CD4-positive, alpha-beta T cell (primary cell): ENCODE measurements around the gene PIK3R2. TPM values are rescaled to one million over a fixed set of nuclear protein-coding genes. Genes with fewer than 3 reads are reported as not detected.

Experiments used
- ATAC-seq: fragments of 200-7000 bp; cut with Tn5 transposase; one replicate; pipeline ENCODE4 v1.10.0; 2022; ENCODE audit warnings: mild to moderate bottlenecking; ENCODE audit not compliant: poor library complexity
- CTCF ChIA-PET: fragments of 350-600 bp; sonication (Branson Sonifier 250); formaldehyde crosslinking; loops from one replicate; lab custom pipeline; 2021; ENCODE audit warnings: antibody characterized with exemption, inconsistent platforms; lab: Charles Lee
- POLR2A ChIA-PET: fragments of 350-600 bp; sonication (Branson Sonifier 250); formaldehyde crosslinking; loops from one replicate; lab custom pipeline; 2021; ENCODE audit warnings: antibody characterized with exemption, inconsistent platforms; lab: Charles Lee
- DNase-seq, 14 experiments: peaks; one replicate each; pipeline ENCODE4 v3.0.0-alpha.2; 2013 to 2020; ENCODE audit warnings: mixed read lengths in 2 of 14
- H3K27ac ChIP-seq, 2 donors: one replicate each; pipeline versions ENCODE4 v1.5.1 to v1.7.0; 2013; ENCODE audit warnings: low read length in 2 of 2, low read depth in 1 of 2, mild to moderate bottlenecking in 1 of 2
- H3K27me3 ChIP-seq, 2 experiments: 1 replicate in 1 of 2; 2 replicates in 1 of 2; pipeline versions ENCODE4 v1.6.1 to v1.7.0; 2013; ENCODE audit warnings: low read length in 2 of 2, control low read depth in 1 of 2, mild to moderate bottlenecking in 1 of 2, moderate library complexity in 1 of 2; ENCODE audit not compliant: insufficient read depth in 2 of 2, control insufficient read depth in 1 of 2
- H3K36me3 ChIP-seq: one replicate; pipeline ENCODE4 v1.6.1; 2013; ENCODE audit warnings: low read length, control low read depth; ENCODE audit not compliant: insufficient read depth
- H3K4me1 ChIP-seq: one replicate; pipeline ENCODE4 v1.6.1; 2013; ENCODE audit warnings: low read length, control low read depth; ENCODE audit not compliant: insufficient read depth
- H3K4me3 ChIP-seq: one replicate; pipeline ENCODE4 v1.5.1; 2013; ENCODE audit warnings: mild to moderate bottlenecking, low read length, moderate library complexity
- H3K9me3 ChIP-seq, 2 experiments: 1 replicate in 1 of 2; 2 replicates in 1 of 2; pipeline versions ENCODE4 v1.6.1 to v1.7.0; 2013; ENCODE audit warnings: low read length in 2 of 2, mild to moderate bottlenecking in 2 of 2, control low read depth in 1 of 2, moderate library complexity in 1 of 2; ENCODE audit not compliant: control insufficient read depth in 1 of 2, insufficient read depth in 1 of 2
- H3K27ac Mint-ChIP-seq: one replicate; pipeline ENCODE4 v1.8.0; 2020; ENCODE audit warnings: mixed read lengths
- H3K27me3 Mint-ChIP-seq: one replicate; pipeline ENCODE4 v1.8.0; 2021; ENCODE audit warnings: mixed read lengths
- H3K36me3 Mint-ChIP-seq: one replicate; pipeline ENCODE4 v1.8.0; 2021; ENCODE audit warnings: low read depth, mixed read lengths
- H3K4me1 Mint-ChIP-seq: one replicate; pipeline ENCODE4 v1.8.0; 2021; ENCODE audit warnings: low read depth, mixed read lengths
- H3K4me3 Mint-ChIP-seq: one replicate; pipeline ENCODE4 v1.8.0; 2020; ENCODE audit warnings: mild to moderate bottlenecking, mixed read lengths
- H3K9me3 Mint-ChIP-seq: one replicate; pipeline ENCODE4 v1.8.0; 2020; ENCODE audit warnings: mixed read lengths
- CTCF ChIP-seq: fragments of 200-600 bp; IDR thresholded peaks from one replicate; pipeline ENCODE4 v1.8.0; 2022; ENCODE audit warnings: antibody characterized with exemption, mild to moderate bottlenecking
- intact Hi-C, 2 experiments: fragments of 100-400 bp; cut with DNase I in 1 of 2; cut with micrococcal nuclease in 1 of 2; formaldehyde crosslinking; loops; one replicate each; pipeline versions ENCODE4 v1.15.1 to v1.9.0; 2023 to 2025; cut with DNase I, micrococcal nuclease
- total RNA-seq, 174 experiments: library from RNA in 2 of 174; stranded (reverse) in 2 of 174; gene quantifications; one replicate each; pipeline ENCODE4 v1.2.3 and lab custom pipeline; 2021 to 2026

The PIK3R2 gene
- total RNA-seq, 2 experiments from 2014 or later = 4.6 to 5.6 TPM

- H3K4me3 Mint-ChIP-seq = peak overlapping the region; percentile 48
- H3K4me3 ChIP-seq = no peak overlapping the region
- ChIA-PET CTCF (no interaction called here), POLR2A (interaction anchor here (0.6 to 1.1 kb wide), 2 partner anchors 22 to 950 kb away, joined by 3 read pairs; no protein-coding TSS in a partner anchor)
- peaks cover 13% of the 10 kb centered on the region for H3K36me3 ChIP-seq
- H3K27me3 ChIP-seq = no peaks in the 10 kb centered on the region
- no peak overlapping the region for H3K27ac Mint-ChIP-seq
- H3K4me1 ChIP-seq = peaks cover 36% of the 10 kb centered on the region
- no peak for ATAC-seq
- peak in 2 of 14 experiments; percentile 41 to 54 for DNase-seq
- H3K36me3 Mint-ChIP-seq = peaks cover 30% of the 10 kb centered on the region
- no peak for TF ChIP-seq CTCF
- H3K4me1 Mint-ChIP-seq = peaks cover 13% of the 10 kb centered on the region
- intact Hi-C loops = no loop called here
- no peaks in the 10 kb centered on the region for H3K9me3 ChIP-seq
- no peaks in the 10 kb centered on the region for H3K9me3 Mint-ChIP-seq
- no peaks in the 10 kb centered on the region for H3K27me3 Mint-ChIP-seq
- H3K27ac ChIP-seq = peak overlapping the region in 1 of 2 donors; percentile 67
Observed at GRCh38 chr19:18170714-18171255, 17.8 kb downstream of the PIK3R2 start.

- DNase-seq = peak in 1 of 14 experiments; percentile 19
- peaks cover 36% of the 10 kb centered on the region for H3K4me1 ChIP-seq
- ATAC-seq = no peak
- peak overlapping the region; percentile 13 for H3K4me3 Mint-ChIP-seq
- CTCF ChIA-PET = no interaction called here
- no peaks in the 10 kb centered on the region for H3K27me3 ChIP-seq
- no peaks in the 10 kb centered on the region for H3K27me3 Mint-ChIP-seq
- H3K9me3 Mint-ChIP-seq = no peaks in the 10 kb centered on the region
- H3K36me3 ChIP-seq = peaks cover 6% of the 10 kb centered on the region
- intact Hi-C loops = no loop called here
- H3K27ac Mint-ChIP-seq = no peak overlapping the region
- no peak overlapping the region for H3K27ac ChIP-seq
- H3K36me3 Mint-ChIP-seq = peaks cover 21% of the 10 kb centered on the region
- H3K4me3 ChIP-seq = no peak overlapping the region
- no peaks in the 10 kb centered on the region for H3K9me3 ChIP-seq
- POLR2A ChIA-PET = interaction anchor here (0.6 to 1.0 kb wide), 2 partner anchors 21 to 54 kb away, joined by 3 read pairs; partner anchors contain the start of gene MPV17L2
- peaks cover 13% of the 10 kb centered on the region for H3K4me1 Mint-ChIP-seq
- no peak for TF ChIP-seq CTCF
Observed at GRCh38 chr19:18171605-18172327, 18.8 kb downstream of the PIK3R2 start.

- Histone ChIP-seq H3K27me3 (no peaks in the 10 kb centered on the region), H3K4me1 (peaks cover 36% of the 10 kb centered on the region), H3K27ac (peak overlapping the region; percentile 35 to 42), H3K4me3 (no peak overlapping the region), H3K9me3 (no peaks in the 10 kb centered on the region), H3K36me3 (peaks cover under 1% of the 10 kb centered on the region)
- peak overlapping the region; percentile 77 for H3K4me3 Mint-ChIP-seq
- ATAC-seq (no peak), DNase-seq (no peak)
- H3K36me3 Mint-ChIP-seq = peaks cover 14% of the 10 kb centered on the region
- ChIA-PET POLR2A (interaction anchor here (0.6 to 1.0 kb wide), 2 partner anchors 20 to 55 kb away, joined by 3 read pairs; partner anchors contain the start of gene MPV17L2), CTCF (interaction anchor here (0.6 kb wide), 1 partner anchor 198 kb away, joined by 5 read pairs; no protein-coding TSS in a partner anchor)
- H3K27me3 Mint-ChIP-seq = no peaks in the 10 kb centered on the region
- peaks cover 13% of the 10 kb centered on the region for H3K4me1 Mint-ChIP-seq
- TF ChIP-seq CTCF = no peak
- H3K9me3 Mint-ChIP-seq = no peaks in the 10 kb centered on the region
- no peak overlapping the region for H3K27ac Mint-ChIP-seq
- intact Hi-C loops = no loop called here
Observed at GRCh38 chr19:18172331-18173053, 19.5 kb downstream of the PIK3R2 start.
